Fibroblast of upper back skin (primary cell): ENCODE measurements around the gene PHETA1.

ENCODE experiments used
- DNase-seq: peaks from one replicate; pipeline ENCODE4 v3.0.0-alpha.2; 2013

The PHETA1 gene

GRCh38 chr12:111368291-111368787, 556 bp downstream of the PHETA1 start:
- DNase-seq: no peak

DNA sequence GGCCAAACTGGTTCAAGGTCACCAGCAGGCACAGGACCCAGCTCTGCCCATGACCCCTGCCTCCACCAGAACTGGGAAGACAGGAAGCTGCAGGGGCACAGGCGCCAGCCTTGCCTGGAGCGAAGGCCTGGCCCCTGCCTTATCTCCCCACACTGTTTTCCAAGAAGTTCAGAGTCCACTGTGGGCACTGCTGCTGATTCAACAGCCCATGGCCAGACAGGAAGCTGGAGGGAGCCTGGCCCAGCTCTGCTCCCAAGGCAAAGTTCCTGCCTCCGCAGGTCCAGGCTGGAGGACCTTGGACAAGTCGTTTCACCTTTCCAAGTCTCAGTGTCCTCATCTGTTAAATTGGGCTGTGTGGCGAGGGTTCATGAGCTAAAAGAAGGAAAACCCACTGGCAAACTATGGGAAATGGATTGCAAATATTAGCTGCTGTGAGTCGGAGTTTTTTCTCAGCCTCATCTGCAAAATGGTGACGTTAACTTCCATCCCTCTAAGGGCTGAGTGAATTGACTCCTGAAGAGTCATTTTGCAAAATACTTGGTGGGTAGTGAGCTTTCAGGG, 1.2 kb downstream of the PHETA1 start:
- DNase-seq: no peak

- no peak for DNase-seq
These were observed 2.3 kb downstream of the PHETA1 start for GRCh38 chr12:111366583-111366982.

DNA sequence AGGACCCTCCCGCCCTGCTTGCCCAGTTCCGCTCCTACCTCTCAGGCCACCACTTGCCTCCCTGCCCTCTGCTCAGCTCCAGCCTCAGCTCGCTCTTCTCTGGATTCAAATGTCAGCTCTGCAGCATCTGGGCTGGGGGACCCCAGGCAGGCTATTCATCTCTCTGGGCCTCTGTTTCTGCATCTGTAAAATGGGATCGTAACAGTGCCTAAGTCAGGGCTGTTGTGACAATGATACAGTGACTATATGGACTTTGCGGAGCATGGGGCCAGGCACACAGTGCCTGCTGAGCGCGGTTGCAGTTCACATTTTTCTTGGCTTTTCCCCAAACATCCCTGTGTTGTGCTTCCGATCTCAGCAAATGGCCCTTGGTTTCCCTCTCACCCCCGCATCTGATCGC, 2.8 kb downstream of the PHETA1 start:
- no peak for DNase-seq

- DNase-seq: peak; percentile 44
These were observed 5.3 kb downstream of the PHETA1 start for GRCh38 chr12:111363578-111363977.

DNA sequence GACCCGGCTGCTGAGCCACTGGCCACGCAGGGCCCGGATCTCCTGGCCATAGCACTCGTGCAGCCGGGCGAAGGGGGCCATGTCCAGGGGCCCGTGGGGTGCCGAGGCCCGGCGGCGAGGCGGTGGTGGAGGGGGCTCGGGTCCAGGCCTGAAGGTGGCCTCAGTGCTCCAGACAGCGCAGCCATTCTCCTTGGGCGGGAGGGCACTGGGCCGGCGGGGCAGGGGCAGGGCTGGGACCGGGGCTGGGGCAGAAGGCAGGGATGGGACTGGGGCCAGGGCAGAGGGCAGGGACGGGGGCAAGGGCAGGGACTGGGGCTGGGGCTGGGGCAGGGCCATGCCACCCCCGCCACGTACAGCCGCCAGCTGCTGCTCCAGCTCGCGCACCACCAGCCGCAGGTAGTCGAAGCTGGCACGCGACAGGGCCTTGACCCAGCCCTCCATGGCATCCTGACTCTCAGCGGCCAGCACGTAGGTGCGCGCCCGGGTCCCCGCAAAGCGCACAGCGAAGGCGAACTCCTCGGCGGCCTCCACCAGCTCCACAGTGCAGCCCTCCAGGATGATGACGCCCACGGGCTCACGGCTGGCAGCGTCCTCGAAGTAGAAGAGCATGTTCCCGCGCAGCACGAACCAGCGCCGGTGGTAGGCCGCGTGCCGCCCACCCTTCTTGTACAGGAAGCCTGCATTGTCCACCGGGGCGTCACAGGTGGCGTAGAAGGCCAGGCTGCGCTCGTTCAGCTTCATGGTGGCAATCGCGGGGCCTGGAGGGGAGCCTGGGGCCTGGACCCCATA, 6.0 kb downstream of the PHETA1 start:
- DNase-seq: no peak

DNA sequence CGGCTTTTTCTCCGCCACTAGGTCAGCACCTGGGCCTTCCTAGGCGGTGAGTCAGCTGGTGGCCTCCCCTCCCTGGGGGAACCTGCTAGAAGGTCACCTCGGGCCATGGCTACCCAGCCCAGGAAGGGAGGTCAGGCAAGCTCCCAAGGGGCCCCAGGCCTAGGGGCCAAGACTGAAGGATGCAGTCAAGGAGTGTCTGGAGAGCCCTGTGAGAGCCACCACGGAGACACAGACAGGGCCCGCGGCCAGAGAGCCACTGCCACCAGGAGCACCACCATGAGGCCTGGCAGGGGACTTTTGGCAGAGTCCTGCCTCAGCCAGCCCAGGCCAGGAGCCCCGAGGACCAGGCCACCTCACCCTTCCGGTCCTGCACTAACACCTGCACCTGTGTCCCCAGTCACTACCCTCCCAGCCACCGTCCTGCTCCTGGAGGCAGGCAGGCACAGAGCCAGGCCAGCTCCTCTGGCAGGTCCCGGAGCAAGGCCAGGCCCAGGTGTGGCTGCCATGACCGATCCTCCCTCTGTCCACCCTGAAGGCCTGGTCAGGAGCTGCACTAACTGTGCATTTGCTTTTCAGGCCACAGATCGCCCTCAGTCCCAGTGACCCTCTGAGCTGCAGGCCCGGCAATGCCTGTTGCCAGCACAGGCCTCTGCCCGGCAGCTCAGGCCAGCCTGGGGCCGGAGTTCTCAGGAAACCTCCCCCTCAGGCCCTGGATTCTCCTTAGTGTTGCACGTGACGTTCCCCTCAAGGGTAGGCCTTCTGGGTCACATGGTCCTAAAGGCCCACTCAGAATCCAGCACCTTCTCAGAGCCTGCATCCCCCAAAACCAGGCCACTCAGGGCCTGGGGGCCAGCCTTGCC, 6.9 kb downstream of the PHETA1 start:
- DNase-seq: no peak

GRCh38 chr12:111361073-111361716, 7.7 kb downstream of the PHETA1 start:
- DNase-seq: no peak

DNA sequence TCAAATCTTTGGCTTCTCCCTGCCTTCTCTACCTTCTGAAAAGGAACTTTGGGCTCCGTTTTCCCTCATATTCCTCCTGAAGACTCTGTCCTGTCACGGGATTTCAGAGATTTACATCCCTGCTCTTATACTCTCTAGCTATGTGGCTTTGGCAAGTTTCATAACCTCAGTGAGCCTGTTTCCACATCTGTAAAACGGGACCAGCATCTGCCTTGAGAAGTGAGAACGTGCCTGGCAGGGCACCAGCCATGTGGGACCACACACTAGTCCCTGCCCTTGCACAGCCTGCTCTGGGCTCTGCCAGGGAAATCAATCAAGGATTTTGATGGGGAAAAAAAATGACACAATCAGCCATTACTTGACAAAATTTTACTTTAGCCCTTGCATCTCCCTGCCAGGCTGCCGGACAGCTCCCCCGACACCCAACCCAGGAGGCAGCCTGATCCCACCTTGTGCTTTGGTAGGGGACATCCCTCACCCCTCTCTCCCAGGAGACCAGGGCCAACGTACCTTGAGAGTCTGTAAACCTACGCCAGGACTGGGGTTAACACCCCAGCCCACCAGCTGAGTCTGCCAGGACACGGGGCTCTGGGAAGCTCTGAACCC, 8.5 kb downstream of the PHETA1 start:
- DNase-seq: no peak

DNA sequence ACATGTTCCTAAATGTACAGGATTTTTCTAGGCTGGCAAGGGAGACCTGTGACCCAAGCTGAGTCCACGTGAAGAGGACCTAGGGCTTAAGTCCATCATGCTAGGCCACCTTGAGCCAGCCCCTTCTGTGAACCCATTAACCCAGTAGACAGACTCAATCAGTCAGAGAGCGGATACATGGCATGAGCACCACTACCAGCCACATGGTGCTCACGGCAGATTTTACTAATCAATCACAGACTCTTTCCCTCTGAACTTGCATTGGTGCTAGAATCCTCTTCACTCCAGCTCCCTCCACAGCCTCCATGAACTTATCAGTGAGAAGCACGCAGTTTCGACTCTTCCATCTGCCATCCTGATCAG, 9.0 kb downstream of the PHETA1 start:
- no peak for DNase-seq

DNA sequence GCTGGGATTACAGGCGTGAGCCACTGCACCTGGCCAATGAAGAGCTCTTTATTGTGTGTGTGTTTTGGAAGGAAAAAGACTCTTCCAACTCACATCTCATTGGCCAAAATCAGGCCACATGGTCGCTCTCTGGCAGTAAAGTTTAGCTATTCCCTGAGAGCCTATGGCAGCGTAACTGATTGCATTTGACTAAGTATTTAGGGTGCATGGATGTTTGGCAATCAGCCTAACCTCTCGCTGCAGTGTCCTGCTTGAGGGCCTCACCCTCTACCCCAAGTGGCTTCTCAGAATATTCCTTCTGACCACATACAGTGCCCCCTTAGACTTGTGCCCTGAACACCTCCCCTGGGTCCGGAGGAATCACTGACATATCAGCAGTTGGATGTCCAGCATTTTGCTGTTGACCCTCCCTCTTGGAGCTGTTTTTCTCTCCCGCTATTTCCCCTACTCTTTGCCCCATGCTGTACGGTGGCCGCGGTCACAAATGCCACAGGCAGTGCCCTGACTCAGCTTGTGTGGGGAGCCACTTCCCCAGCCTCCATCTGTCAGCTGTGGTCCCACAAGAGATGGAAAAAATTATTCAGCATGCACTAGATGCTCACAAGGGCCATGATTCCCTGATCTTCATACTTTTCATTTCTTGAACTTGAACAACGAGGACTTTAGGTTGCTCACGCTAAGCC, 9.5 kb downstream of the PHETA1 start:
- no peak for DNase-seq

- DNase-seq: no peak
These were observed 13.5 kb downstream of the PHETA1 start for GRCh38 chr12:111355201-111355925.

- DNase-seq: no peak
These were observed 14.4 kb downstream of the PHETA1 start for GRCh38 chr12:111354511-111354910.

DNA sequence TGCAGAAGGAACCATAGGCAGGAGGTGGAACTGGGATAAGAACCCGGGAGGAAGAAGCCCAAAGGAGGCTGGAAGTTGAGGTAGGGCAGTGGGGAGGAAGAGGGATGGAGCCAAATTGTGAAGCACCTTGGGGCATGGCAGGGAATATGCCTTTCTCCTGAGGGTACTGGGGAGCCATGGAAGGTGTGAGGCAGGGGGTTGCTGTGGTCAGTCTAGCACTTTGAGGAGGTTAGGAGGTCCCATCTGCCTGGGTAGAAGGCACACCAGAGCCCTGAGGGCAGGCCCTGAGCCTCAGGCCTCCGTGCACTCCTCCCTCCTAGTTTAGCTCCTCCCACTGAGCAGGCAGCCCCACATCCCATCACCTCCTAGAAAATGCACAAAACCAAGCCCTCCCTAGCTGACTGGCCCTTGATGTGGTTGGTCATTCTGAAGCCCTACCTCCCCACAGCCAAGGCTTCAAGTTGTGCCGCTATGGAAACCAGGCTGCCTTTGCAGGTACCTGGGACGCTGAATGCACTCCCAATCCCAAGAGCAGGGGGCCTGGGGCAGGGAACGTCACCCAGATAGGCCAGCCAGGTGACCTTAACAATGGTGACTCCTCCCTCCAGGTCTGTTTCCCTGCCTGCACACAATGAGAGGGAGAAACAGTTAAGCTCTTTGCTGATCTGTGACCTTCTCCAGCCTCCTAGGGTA, 15.1 kb downstream of the PHETA1 start:
- DNase-seq: no peak

- no peak for DNase-seq
These were observed 15.9 kb downstream of the PHETA1 start for GRCh38 chr12:111353026-111353425.

- DNase-seq: no peak
These were observed 16.4 kb downstream of the PHETA1 start for GRCh38 chr12:111352296-111352993.

DNA sequence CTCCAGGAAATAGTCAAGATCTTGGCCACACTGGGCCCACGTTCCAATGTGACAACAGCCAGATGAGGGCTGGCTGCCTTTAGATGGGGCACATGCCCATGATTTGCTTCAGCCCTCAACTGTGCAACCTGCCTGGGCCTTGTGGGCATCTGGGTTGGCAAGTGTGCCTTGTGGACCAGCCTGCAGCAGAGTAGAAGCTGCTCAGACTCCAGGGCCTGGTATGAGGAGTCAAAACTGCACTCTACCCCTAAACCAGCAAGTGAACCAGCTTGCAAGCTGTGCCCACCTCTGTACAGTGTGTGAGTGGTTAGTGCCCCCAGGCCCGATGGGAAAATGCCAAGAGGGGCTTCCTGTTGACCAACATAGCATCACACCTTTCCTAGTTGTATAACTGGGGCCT, 17.9 kb downstream of the PHETA1 start:
- DNase-seq: no peak

- DNase-seq: no peak
These were observed 19.0 kb downstream of the PHETA1 start for GRCh38 chr12:111349748-111350520.

GRCh38 chr12:111349101-111349747, 19.7 kb downstream of the PHETA1 start:
- no peak for DNase-seq
